H1 (cell line): ENCODE results near the gene BATF2. TPM values are rescaled to one million over a fixed set of nuclear protein-coding genes. Genes with fewer than 3 reads are reported as not detected.

ENCODE experiments used
- CTCF ChIA-PET: fragments of 300-600 bp; sonication (Branson Sonifier 250); formaldehyde crosslinking; loops from one replicate; lab custom pipeline; 2021; ENCODE audit not compliant: partially characterized antibody; lab: Charles Lee
- POLR2A ChIA-PET: fragments of 300-600 bp; sonication (Branson Sonifier 250); formaldehyde crosslinking; loops from one replicate; lab custom pipeline; 2021; ENCODE audit warnings: inconsistent platforms; ENCODE audit not compliant: partially characterized antibody; lab: Charles Lee
- DNase-seq, 2 experiments: peaks; one replicate each; pipeline versions ENCODE4 v3.0.0 to v3.0.0-alpha.2; 2010 to 2022; ENCODE audit warnings: low spot score in 2 of 2, low read depth in 1 of 2, mixed read lengths in 1 of 2
- FAIRE-seq: peaks from 2 replicates; lab custom pipeline; 2011; peaks lifted over from hg19 to GRCh38; lab: Jason Lieb, UNC
- H2AFZ ChIP-seq: 2 replicates; pipeline ENCODE4 v1.8.1; 2012; ENCODE audit warnings: low read length, inconsistent platforms
- H2AK5ac ChIP-seq: 2 replicates; pipeline ENCODE4 v1.6.1; 2013; ENCODE audit warnings: low read depth, low read length
- H2BK120ac ChIP-seq: replicated peaks from 2 replicates; pipeline ENCODE3; 2013; ENCODE audit warnings: low read depth, low read length, inconsistent platforms
- H2BK12ac ChIP-seq: 2 replicates; pipeline ENCODE4 v1.6.1; 2013; ENCODE audit warnings: low read depth, low read length
- H2BK15ac ChIP-seq: 2 replicates; pipeline ENCODE4 v1.6.1; 2013; ENCODE audit warnings: low read length
- H2BK20ac ChIP-seq: 2 replicates; pipeline ENCODE4 v1.6.1; 2013; ENCODE audit warnings: low read length
- H2BK5ac ChIP-seq: 2 replicates; pipeline ENCODE4 v1.6.1; 2013; ENCODE audit warnings: low read depth, low read length
- H3K14ac ChIP-seq: 2 replicates; pipeline ENCODE4 v1.6.1; 2013; ENCODE audit warnings: inconsistent platforms; ENCODE audit not compliant: insufficient read length
- H3K18ac ChIP-seq: 2 replicates; pipeline ENCODE4 v1.6.1; 2013; ENCODE audit warnings: low read length; ENCODE audit errors: extremely low read depth
- H3K23ac ChIP-seq: 2 replicates; pipeline ENCODE4 v1.6.1; 2013; ENCODE audit warnings: inconsistent platforms; ENCODE audit not compliant: insufficient read length
- H3K23me2 ChIP-seq: 2 replicates; pipeline ENCODE4 v1.6.1; 2013; ENCODE audit warnings: low read depth, low read length
- H3K27ac ChIP-seq: 2 replicates; pipeline ENCODE4 v1.6.1; 2011; ENCODE audit warnings: low read depth, low read length, inconsistent platforms
- H3K27me3 ChIP-seq, 4 experiments: replicated peaks in 1 of 4; 1 replicate in 1 of 4; 2 replicates in 3 of 4; pipeline versions ENCODE4 v1.6.1 to v1.8.1; 2011 to 2013; ENCODE audit warnings: low read length in 3 of 4, mild to moderate bottlenecking in 3 of 4, inconsistent platforms in 2 of 4, mixed read lengths in 2 of 4, moderate library complexity in 1 of 4; ENCODE audit not compliant: control insufficient read depth in 3 of 4, insufficient read depth in 3 of 4; ENCODE audit errors: extremely low read depth in 1 of 4
- H3K36me3 ChIP-seq, 4 experiments: 2 replicates each; pipeline versions ENCODE4 v1.6.1 to v1.8.1; 2011 to 2013; ENCODE audit warnings: mild to moderate bottlenecking in 4 of 4, low read length in 3 of 4, moderate library complexity in 2 of 4, control low read depth in 1 of 4, inconsistent platforms in 1 of 4; ENCODE audit not compliant: insufficient read depth in 4 of 4, control insufficient read depth in 2 of 4
- H3K4ac ChIP-seq: replicated peaks from 2 replicates; pipeline ENCODE3; 2013; ENCODE audit warnings: low read length, low read depth, mixed read lengths, inconsistent platforms; ENCODE audit not compliant: insufficient read length
- H3K4me1 ChIP-seq, 4 experiments: replicated peaks in 1 of 4; 1 replicate in 1 of 4; 2 replicates in 3 of 4; pipeline versions ENCODE4 v1.6.1 to v1.8.1; 2011 to 2013; ENCODE audit warnings: low read length in 3 of 4, inconsistent platforms in 2 of 4, mixed read lengths in 1 of 4; ENCODE audit not compliant: insufficient read depth in 4 of 4, control insufficient read depth in 3 of 4
- H3K4me2 ChIP-seq, 2 experiments: 2 replicates each; pipeline versions ENCODE4 v1.6.1 to v1.8.1; 2011 to 2013; ENCODE audit warnings: low read depth in 2 of 2, low read length in 2 of 2, control low read depth in 1 of 2, inconsistent platforms in 1 of 2, mild to moderate bottlenecking in 1 of 2; ENCODE audit not compliant: insufficient read depth in 1 of 2
- H3K4me3 ChIP-seq, 4 experiments: fragments of 200-600, 300-600 bp in 1 of 4; sonication (generic), shearing (Covaris generic), sonication (Bioruptor Twin) in 1 of 4; 2 replicates each; pipeline versions ENCODE4 v1.5.1 to v1.8.1; 2011 to 2016; ENCODE audit warnings: low read length in 4 of 4, low read depth in 3 of 4, control low read depth in 2 of 4, inconsistent platforms in 2 of 4, mild to moderate bottlenecking in 2 of 4, mixed read lengths in 1 of 4, moderate library complexity in 1 of 4; ENCODE audit not compliant: insufficient read depth in 2 of 4; ENCODE audit errors: extremely low read depth in 1 of 4
- H3K56ac ChIP-seq: replicated peaks from 2 replicates; pipeline ENCODE3; 2013; ENCODE audit warnings: low read depth, mild to moderate bottlenecking, mixed read lengths, low read length, inconsistent platforms; ENCODE audit not compliant: insufficient read length
- H3K79me1 ChIP-seq: 2 replicates; pipeline ENCODE4 v1.6.1; 2013; ENCODE audit warnings: low read depth, low read length, control low read depth
- H3K79me2 ChIP-seq, 2 experiments: 2 replicates each; pipeline versions ENCODE4 v1.6.1 to v1.8.1; 2012 to 2013; ENCODE audit warnings: low read length in 2 of 2, mild to moderate bottlenecking in 2 of 2, inconsistent platforms in 1 of 2; ENCODE audit not compliant: insufficient read depth in 2 of 2, control insufficient read depth in 1 of 2
- H3K9ac ChIP-seq, 4 experiments: replicated peaks in 1 of 4; 1 replicate in 1 of 4; 2 replicates in 3 of 4; pipeline versions ENCODE4 v1.6.1 to v1.8.1; 2011 to 2013; ENCODE audit warnings: low read depth in 3 of 4, low read length in 3 of 4, control low read depth in 2 of 4, mild to moderate bottlenecking in 2 of 4, moderate library complexity in 2 of 4, inconsistent platforms in 1 of 4; ENCODE audit errors: extremely low read depth in 1 of 4
- H3K9me3 ChIP-seq, 2 experiments: 2 replicates each; pipeline versions ENCODE4 v1.6.1 to v1.8.1; 2012 to 2013; ENCODE audit warnings: mild to moderate bottlenecking in 2 of 2, moderate library complexity in 2 of 2, control low read depth in 1 of 2, inconsistent platforms in 1 of 2, low read depth in 1 of 2, low read length in 1 of 2, mixed read lengths in 1 of 2; ENCODE audit not compliant: insufficient read depth in 2 of 2
- H4K20me1 ChIP-seq, 2 experiments: replicated peaks in 1 of 2; 2 replicates each; pipeline versions ENCODE3 to v1.8.1; 2011 to 2013; ENCODE audit warnings: inconsistent platforms in 2 of 2, low read length in 2 of 2, mild to moderate bottlenecking in 1 of 2; ENCODE audit not compliant: insufficient read depth in 2 of 2, control insufficient read depth in 1 of 2
- H4K5ac ChIP-seq: 2 replicates; pipeline ENCODE4 v1.6.1; 2013; ENCODE audit warnings: low read length, low read depth, mixed read lengths, inconsistent platforms; ENCODE audit not compliant: insufficient read length
- H4K8ac ChIP-seq: 2 replicates; pipeline ENCODE4 v1.8.0; 2013; ENCODE audit warnings: mild to moderate bottlenecking, moderate library complexity, low read length, inconsistent platforms; ENCODE audit not compliant: insufficient read depth; ENCODE audit errors: extremely low read depth
- H4K91ac ChIP-seq: replicated peaks from 2 replicates; pipeline ENCODE3; 2013; ENCODE audit warnings: low read length, mixed read lengths, inconsistent platforms; ENCODE audit not compliant: insufficient read length
- CTCF ChIP-seq, 3 experiments: IDR thresholded peaks; 1 replicate in 2 of 3; 2 replicates in 1 of 3; pipeline versions ENCODE4 v1.5.1 to v1.6.1; 2011; ENCODE audit warnings: low read length in 3 of 3, mild to moderate bottlenecking in 3 of 3, inconsistent platforms in 2 of 3, low read depth in 1 of 3, moderate library complexity in 1 of 3; ENCODE audit not compliant: insufficient read depth in 1 of 3; ENCODE audit errors: control extremely low read depth in 1 of 3
- GTF2F1 ChIP-seq: IDR thresholded peaks from 2 replicates; pipeline ENCODE4 v1.6.1; 2012; ENCODE audit warnings: low read depth, low read length, improper control_type of control experiment, borderline replicate concordance
- WGBS, 2 experiments: shearing (Covaris generic) in 1 of 2; methylation state at CpG; one replicate each; pipeline versions ENCODE4 v1.1.6 to v1.1.7; 2013 to 2015; ENCODE audit warnings: low lambda C conversion rate in 2 of 2, mixed read lengths in 2 of 2, inconsistent platforms in 1 of 2, low coverage in 1 of 2, missing lambda C conversion rate in 1 of 2; ENCODE audit not compliant: insufficient replicate concordance in 2 of 2, insufficient coverage in 1 of 2, insufficient read length in 1 of 2; ENCODE audit errors: extremely low coverage in 1 of 2, missing lambda C conversion rate in 1 of 2; 5-methylcytosine and 5-hydroxymethylcytosine counted together
- polyA plus RNA-seq, 7 experiments: library from polyadenylated mRNA; depleted of rRNA in 3 of 7; stranded (reverse) in 5 of 7; unstranded in 2 of 7; fragments of >200 nt in 5 of 7; fragments of 200-250 nt in 2 of 7; gene quantifications; 1 replicate in 5 of 7; 2 replicates in 1 of 7; 4 replicates in 1 of 7; pipeline versions ENCODE4 v1.2.1 to v1.2.3, GENCODE V29; 2011 to 2013; ENCODE audit warnings: missing spikeins in 2 of 7, mixed read lengths in 2 of 7
- total RNA-seq: library from RNA; stranded (reverse); fragmentation: NEBNext Ultra II Directional; extraction: Animal tissue kit (Norgen Biotek cat#: 25700); gene quantifications from 2 replicates; pipeline ENCODE4 v1.2.1, GENCODE V29; 2021

BATF2 gene
- total and polyA plus RNA-seq, 2 of the 8 experiments (the other 6 are each of a cell fraction or from before 2014, with no cell fraction given) = 1.4 to 3.1 TPM

- no peak for TF ChIP-seq GTF2F1
- TF ChIP-seq CTCF (IDR thresholded peaks at IDR 0.05; ENCODE audit: control extremely low read depth in 1 of 3, insufficient read depth in 1 of 3, low read depth in 1 of 3, low read length in 3 of 3) = peak in 1 of 3 experiments; percentile 6; a peak in 1 of 4 replicates
- H4K5ac ChIP-seq = no peak overlapping the region
- DNase-seq (no peak), FAIRE-seq (no peak)
- H2BK12ac ChIP-seq = no peak overlapping the region
- H3K36me3 ChIP-seq = no peaks in the 10 kb centered on the region
- ChIA-PET CTCF (interaction anchor here (0.9 to 1.7 kb wide), 7 partner anchors 10 to 94 kb away, joined by 3 to 5 read pairs (median 3); no protein-coding TSS in a partner anchor), POLR2A (interaction anchor here (0.8 to 1.1 kb wide), 2 partner anchors 11 to 67 kb away, joined by 3 to 4 read pairs; partner anchors contain the start of gene ARL2)
- H2BK5ac ChIP-seq = no peak overlapping the region
- H3K4ac ChIP-seq = no peak overlapping the region
- no peak overlapping the region for H4K91ac ChIP-seq
- no peak overlapping the region for H3K4me2 ChIP-seq
- H3K9me3 ChIP-seq = no peaks in the 10 kb centered on the region
- no peaks in the 10 kb centered on the region for H3K79me2 ChIP-seq
- no peak overlapping the region for H3K27ac ChIP-seq
- H2AFZ ChIP-seq = peak overlapping the region; percentile 57; the same call in 1 of the 2 replicates
- H3K79me1 ChIP-seq = no peaks in the 10 kb centered on the region
- no peak overlapping the region for H3K9ac ChIP-seq
- no peak overlapping the region for H2BK20ac ChIP-seq
- 75% methylated on average over 5 of the region's 5 CpGs; no CpG with 5 or more reads in 1 of the 2 experiments for WGBS, 2 experiments
- H3K56ac ChIP-seq = no peak overlapping the region
- H3K4me1 ChIP-seq = no peaks in the 10 kb centered on the region
- H2BK120ac ChIP-seq = no peak overlapping the region
- H3K23ac ChIP-seq = no peak overlapping the region
- no peak overlapping the region for H4K8ac ChIP-seq
- H3K4me3 ChIP-seq = no peak overlapping the region
- H2BK15ac ChIP-seq = no peak overlapping the region
- no peak overlapping the region for H3K14ac ChIP-seq
- H3K23me2 ChIP-seq = no peaks in the 10 kb centered on the region
- no peaks in the 10 kb centered on the region; a peak in 1 of 7 replicates for H3K27me3 ChIP-seq
- no peaks in the 10 kb centered on the region for H4K20me1 ChIP-seq
- no peak overlapping the region for H3K18ac ChIP-seq
- no peak overlapping the region for H2AK5ac ChIP-seq
Measured at GRCh38 chr11:64947208-64947814, 49.5 kb downstream of the BATF2 start.
